Activated CD8-positive, alpha-beta memory T cell treated with anti-CD3 and anti-CD28 coated beads, Interleukin-2, amount 10 ng/mL, durations not matched to agents 7 days and 5 days (primary cell): ENCODE measurements around the gene LMO7. TPM values are rescaled to one million over a fixed set of nuclear protein-coding genes. Genes with fewer than 3 reads are reported as not detected.
A peak's percentile ranks its signal among the peaks of the same experiment; 100 is the strongest.

Experiments
- ATAC-seq: fragments of 150-1000 bp; cut with Tn5 transposase; one replicate; pipeline ENCODE4 v1.10.0; 2021; ENCODE audit warnings: moderate library complexity
- CTCF ChIA-PET: fragments of 350-600 bp; sonication (Branson Sonifier 250); formaldehyde crosslinking; loops from one replicate; lab custom pipeline; 2021; ENCODE audit warnings: antibody characterized with exemption; lab: Charles Lee
- DNase-seq: peaks from one replicate; pipeline ENCODE4 v3.0.0-alpha.2; 2020
- H3K27ac Mint-ChIP-seq: one replicate; pipeline ENCODE4 v1.8.0; 2021; ENCODE audit warnings: mild to moderate bottlenecking, mixed read lengths
- H3K27me3 Mint-ChIP-seq: one replicate; pipeline ENCODE4 v1.8.0; 2021; ENCODE audit warnings: mixed read lengths
- H3K36me3 Mint-ChIP-seq: one replicate; pipeline ENCODE4 v1.8.0; 2021; ENCODE audit warnings: mild to moderate bottlenecking, mixed read lengths
- H3K4me1 Mint-ChIP-seq: one replicate; pipeline ENCODE4 v1.8.0; 2021; ENCODE audit warnings: mixed read lengths
- H3K4me3 Mint-ChIP-seq: one replicate; pipeline ENCODE4 v1.8.0; 2021; ENCODE audit warnings: mild to moderate bottlenecking, moderate library complexity, mixed read lengths
- H3K9me3 Mint-ChIP-seq: one replicate; pipeline ENCODE4 v1.8.0; 2022; ENCODE audit warnings: low read depth, mixed read lengths
- total RNA-seq, 2 experiments: library from RNA; stranded (reverse); gene quantifications; one replicate each; pipeline ENCODE4 v1.2.3, GENCODE V29; 2021

The LMO7 gene
- total RNA-seq, 2 experiments from 2014 or later, result 4.2 to 9.3 TPM

- Mint-ChIP-seq H3K27me3 (no peaks in the 10 kb centered on the region), H3K4me3 (no peak overlapping the region), H3K9me3 (no peaks in the 10 kb centered on the region), H3K27ac (no peak overlapping the region), H3K4me1 (peaks cover 30% of the 10 kb centered on the region), H3K36me3 (peaks cover 9% of the 10 kb centered on the region)
- ATAC-seq (no peak), DNase-seq (no peak)
- CTCF ChIA-PET, result no interaction called here
These were observed 161.6 kb downstream of the LMO7 start for GRCh38 chr13:75797719-75798118.

- no peaks in the 10 kb centered on the region for H3K27me3 Mint-ChIP-seq
- H3K27ac Mint-ChIP-seq, result no peak overlapping the region
- no peak overlapping the region for H3K4me3 Mint-ChIP-seq
- ATAC-seq (peak; percentile 39), DNase-seq (no peak)
- CTCF ChIA-PET, result no interaction called here
- no peaks in the 10 kb centered on the region for H3K9me3 Mint-ChIP-seq
- peaks cover 35% of the 10 kb centered on the region for H3K4me1 Mint-ChIP-seq
- H3K36me3 Mint-ChIP-seq, result peaks cover 9% of the 10 kb centered on the region
These were observed 162.5 kb downstream of the LMO7 start for GRCh38 chr13:75798353-75799255.

- Mint-ChIP-seq H3K4me1 (peaks cover 35% of the 10 kb centered on the region), H3K27ac (no peak overlapping the region), H3K27me3 (no peaks in the 10 kb centered on the region), H3K9me3 (no peaks in the 10 kb centered on the region), H3K4me3 (peak overlapping the region; percentile 4), H3K36me3 (peaks cover 8% of the 10 kb centered on the region)
- no peak for DNase-seq
- CTCF ChIA-PET, result interaction anchor here (1.2 kb wide), 1 partner anchor 104 kb away, joined by 4 read pairs; no protein-coding TSS in a partner anchor
- ATAC-seq, result no peak
These were observed 164.4 kb downstream of the LMO7 start for GRCh38 chr13:75800545-75800944.

- Mint-ChIP-seq H3K36me3 (peaks cover 7% of the 10 kb centered on the region), H3K9me3 (no peaks in the 10 kb centered on the region), H3K27ac (no peak overlapping the region), H3K27me3 (no peaks in the 10 kb centered on the region), H3K4me1 (peaks cover 35% of the 10 kb centered on the region), H3K4me3 (no peak overlapping the region)
- ATAC-seq (no peak), DNase-seq (no peak)
- CTCF ChIA-PET, result interaction anchor here (1.0 kb wide), 1 partner anchor 9 kb away, joined by 4 read pairs; no protein-coding TSS in a partner anchor
These were observed 165.3 kb downstream of the LMO7 start for GRCh38 chr13:75801388-75801945.

GRCh38 chr13:75802161-75802560 lies 166.0 kb downstream of the LMO7 start:
- CTCF ChIA-PET, result interaction anchor here (1.6 kb wide), 1 partner anchor 107 kb away, joined by 6 read pairs; no protein-coding TSS in a partner anchor
- no peak overlapping the region for H3K4me3 Mint-ChIP-seq
- no peak overlapping the region for H3K27ac Mint-ChIP-seq
- ATAC-seq, result no peak
- peaks cover 7% of the 10 kb centered on the region for H3K36me3 Mint-ChIP-seq
- no peaks in the 10 kb centered on the region for H3K9me3 Mint-ChIP-seq
- peaks cover 35% of the 10 kb centered on the region for H3K4me1 Mint-ChIP-seq
- no peaks in the 10 kb centered on the region for H3K27me3 Mint-ChIP-seq
- DNase-seq, result no peak

GRCh38 chr13:75803164-75803611 lies 167.1 kb downstream of the LMO7 start:
- H3K27ac Mint-ChIP-seq, result no peak overlapping the region
- peaks cover 27% of the 10 kb centered on the region for H3K4me1 Mint-ChIP-seq
- DNase-seq (no peak), ATAC-seq (peak; percentile 60)
- H3K27me3 Mint-ChIP-seq, result no peaks in the 10 kb centered on the region
- H3K4me3 Mint-ChIP-seq, result no peak overlapping the region
- no peaks in the 10 kb centered on the region for H3K9me3 Mint-ChIP-seq
- peaks cover 2% of the 10 kb centered on the region for H3K36me3 Mint-ChIP-seq
- CTCF ChIA-PET, result interaction anchor here (1.6 kb wide), 1 partner anchor 108 kb away, joined by 6 read pairs; no protein-coding TSS in a partner anchor

GRCh38 chr13:75804054-75804453 lies 167.9 kb downstream of the LMO7 start:
- Mint-ChIP-seq H3K4me3 (no peak overlapping the region), H3K4me1 (peaks cover 20% of the 10 kb centered on the region), H3K27ac (no peak overlapping the region), H3K9me3 (no peaks in the 10 kb centered on the region), H3K36me3 (peaks cover 2% of the 10 kb centered on the region), H3K27me3 (no peaks in the 10 kb centered on the region)
- ATAC-seq (no peak), DNase-seq (no peak)
- CTCF ChIA-PET, result no interaction called here

- Mint-ChIP-seq H3K27me3 (no peaks in the 10 kb centered on the region), H3K9me3 (no peaks in the 10 kb centered on the region), H3K4me1 (peaks cover 20% of the 10 kb centered on the region), H3K36me3 (peaks cover 2% of the 10 kb centered on the region), H3K4me3 (no peak overlapping the region), H3K27ac (no peak overlapping the region)
- no peak for ATAC-seq
- no peak for DNase-seq
- CTCF ChIA-PET, result no interaction called here
These were observed 168.5 kb downstream of the LMO7 start for GRCh38 chr13:75804605-75805004.

GRCh38 chr13:75806117-75806516 lies 170.0 kb downstream of the LMO7 start:
- Mint-ChIP-seq H3K27me3 (no peaks in the 10 kb centered on the region), H3K9me3 (no peaks in the 10 kb centered on the region), H3K4me1 (peaks cover 13% of the 10 kb centered on the region), H3K36me3 (no peaks in the 10 kb centered on the region), H3K4me3 (no peak overlapping the region), H3K27ac (no peak overlapping the region)
- CTCF ChIA-PET, result no interaction called here
- ATAC-seq (no peak), DNase-seq (no peak)

GRCh38 chr13:75811361-75811760 lies 175.2 kb downstream of the LMO7 start:
- DNase-seq, result no peak
- Mint-ChIP-seq H3K27ac (no peak overlapping the region), H3K9me3 (no peaks in the 10 kb centered on the region), H3K36me3 (no peaks in the 10 kb centered on the region), H3K27me3 (no peaks in the 10 kb centered on the region), H3K4me1 (no peaks in the 10 kb centered on the region), H3K4me3 (no peak overlapping the region)
- CTCF ChIA-PET, result interaction anchor here (1.6 kb wide), 1 partner anchor 115 kb away, joined by 5 read pairs; no protein-coding TSS in a partner anchor
- no peak for ATAC-seq

- H3K4me3 Mint-ChIP-seq, result no peak overlapping the region
- no peaks in the 10 kb centered on the region for H3K36me3 Mint-ChIP-seq
- no peak overlapping the region for H3K27ac Mint-ChIP-seq
- CTCF ChIA-PET, result interaction anchor here (1.6 kb wide), 1 partner anchor 116 kb away, joined by 5 read pairs; no protein-coding TSS in a partner anchor
- H3K9me3 Mint-ChIP-seq, result no peaks in the 10 kb centered on the region
- H3K4me1 Mint-ChIP-seq, result no peaks in the 10 kb centered on the region
- DNase-seq (no peak), ATAC-seq (no peak)
- H3K27me3 Mint-ChIP-seq, result no peaks in the 10 kb centered on the region
These were observed 175.7 kb downstream of the LMO7 start for GRCh38 chr13:75811841-75812240.

- no peaks in the 10 kb centered on the region for H3K27me3 Mint-ChIP-seq
- CTCF ChIA-PET, result no interaction called here
- no peak overlapping the region for H3K27ac Mint-ChIP-seq
- no peaks in the 10 kb centered on the region for H3K4me1 Mint-ChIP-seq
- no peaks in the 10 kb centered on the region for H3K36me3 Mint-ChIP-seq
- H3K4me3 Mint-ChIP-seq, result no peak overlapping the region
- DNase-seq (no peak), ATAC-seq (no peak)
- H3K9me3 Mint-ChIP-seq, result no peaks in the 10 kb centered on the region
These were observed 176.6 kb downstream of the LMO7 start for GRCh38 chr13:75812751-75813181.

- H3K36me3 Mint-ChIP-seq, result no peaks in the 10 kb centered on the region
- ATAC-seq (no peak), DNase-seq (no peak)
- H3K4me1 Mint-ChIP-seq, result no peaks in the 10 kb centered on the region
- H3K4me3 Mint-ChIP-seq, result no peak overlapping the region
- CTCF ChIA-PET, result no interaction called here
- H3K9me3 Mint-ChIP-seq, result no peaks in the 10 kb centered on the region
- no peaks in the 10 kb centered on the region for H3K27me3 Mint-ChIP-seq
- no peak overlapping the region for H3K27ac Mint-ChIP-seq
These were observed 177.2 kb downstream of the LMO7 start for GRCh38 chr13:75813323-75813722.
